SH-SY5Y (cell line): Measurements from ENCODE around the gene DCLK1.

ENCODE experiments used
- GATA2 ChIP-seq: IDR thresholded peaks from 2 replicates; pipeline ENCODE4 v1.6.1; 2011; ENCODE audit warnings: mild to moderate bottlenecking, low read depth, low read length
- GATA3 ChIP-seq: IDR thresholded peaks from 2 replicates; pipeline ENCODE4 v1.6.1; 2011; ENCODE audit warnings: low read depth, mild to moderate bottlenecking, low read length, moderate library complexity

GRCh38 chr13:36160297-36160696, 29.1 kb upstream of the DCLK1 start:
- TF ChIP-seq GATA2 (no peak), GATA3 (no peak)
